SJSA1 (cell line): ENCODE measurements around the gene SRD5A3. TPM values are rescaled to one million over a fixed set of nuclear protein-coding genes. Genes with fewer than 3 reads are reported as not detected.

Experiments used
- DNase-seq, 2 experiments: peaks; one replicate each; pipeline ENCODE4 v3.0.0-alpha.2; 2015 to 2020; ENCODE audit warnings: low spot score in 2 of 2, low read depth in 1 of 2
- H3K27ac ChIP-seq: fragments of 250-450 bp; sonication (Bioruptor Pico); 2 replicates; pipeline ENCODE4 v1.5.1; 2020; ENCODE audit warnings: mild to moderate bottlenecking, moderate library complexity
- H3K27me3 ChIP-seq: fragments of 250-450 bp; sonication (Bioruptor Pico); replicated peaks from 2 replicates; pipeline ENCODE4 v1.5.1; 2020; ENCODE audit warnings: mild to moderate bottlenecking, moderate library complexity
- H3K36me3 ChIP-seq: fragments of 250-450 bp; sonication (Bioruptor Pico); 2 replicates; pipeline ENCODE4 v1.5.1; 2020; ENCODE audit warnings: mild to moderate bottlenecking
- H3K4me1 ChIP-seq: fragments of 250-450 bp; sonication (Bioruptor Pico); replicated peaks from 2 replicates; pipeline ENCODE4 v1.6.1; 2021; ENCODE audit warnings: mild to moderate bottlenecking
- H3K4me3 ChIP-seq: fragments of 250-450 bp; sonication (Bioruptor Pico); 2 replicates; pipeline ENCODE4 v1.5.1; 2020; ENCODE audit warnings: mild to moderate bottlenecking
- H3K9me3 ChIP-seq: fragments of 250-450 bp; sonication (Bioruptor Pico); replicated peaks from 2 replicates; pipeline ENCODE4 v1.5.1; 2020; ENCODE audit warnings: mild to moderate bottlenecking
- total RNA-seq: library from RNA; depleted of rRNA; stranded (reverse); fragments of >200 nt; shearing (Covaris generic); gene quantifications from 2 replicates; pipeline ENCODE4 v1.2.3, GENCODE V29; 2014

Gene SRD5A3
- total RNA-seq, 1 experiment from 2014 or later, result 13.6 TPM

DNA sequence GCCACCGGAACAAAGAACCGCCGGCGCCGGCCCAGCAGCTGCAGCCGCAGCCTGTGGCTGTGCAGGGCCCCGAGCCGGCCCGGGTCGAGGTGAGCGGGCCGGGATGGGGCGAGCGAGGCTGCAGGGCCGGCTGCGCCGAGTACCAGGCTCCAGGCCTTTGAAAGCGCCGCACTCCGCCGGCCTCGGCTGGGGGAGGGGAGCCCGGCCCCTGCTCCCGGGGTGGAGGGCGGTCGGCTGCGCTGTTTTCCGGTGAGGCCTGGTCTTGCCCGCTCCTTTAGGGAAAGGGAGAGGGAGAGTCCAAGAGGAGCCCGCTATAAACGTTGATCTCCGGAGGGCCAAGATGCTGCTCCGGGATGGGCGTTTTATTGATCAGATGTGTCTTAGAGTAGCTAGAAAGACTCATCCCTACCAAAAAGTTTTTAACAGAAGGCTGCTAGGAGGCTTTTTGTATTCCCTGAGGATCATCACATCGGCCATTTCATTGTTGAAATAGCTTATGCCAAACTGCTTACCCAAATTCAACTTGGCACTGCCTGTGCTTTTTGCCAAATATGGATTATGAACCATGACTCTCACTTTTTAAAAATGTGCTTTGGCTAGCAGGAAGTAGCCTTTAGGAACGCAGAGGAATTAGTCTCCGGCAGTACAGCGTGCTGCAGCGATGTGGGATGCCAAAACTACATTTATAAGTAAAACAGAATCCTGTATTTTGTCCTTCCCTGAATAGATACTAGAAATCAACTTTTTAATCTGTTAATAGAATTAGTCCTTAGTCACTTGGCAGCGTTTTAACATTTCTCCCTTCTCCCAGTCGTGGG, 50.5 kb downstream of the SRD5A3 start:
- Histone ChIP-seq H3K4me1 (peaks cover 19% of the 10 kb centered on the region), H3K9me3 (0 out of 2 replicates have a peak, but pooled peaks cover 2% of the 10 kb centered on the region), H3K27me3 (no peaks in the 10 kb centered on the region), H3K4me3 (peak overlapping the region; percentile 95), H3K27ac (peak overlapping the region; percentile 83), H3K36me3 (peaks cover 49% of the 10 kb centered on the region)
- DNase-seq, result peak; percentile 59 to 68

DNA sequence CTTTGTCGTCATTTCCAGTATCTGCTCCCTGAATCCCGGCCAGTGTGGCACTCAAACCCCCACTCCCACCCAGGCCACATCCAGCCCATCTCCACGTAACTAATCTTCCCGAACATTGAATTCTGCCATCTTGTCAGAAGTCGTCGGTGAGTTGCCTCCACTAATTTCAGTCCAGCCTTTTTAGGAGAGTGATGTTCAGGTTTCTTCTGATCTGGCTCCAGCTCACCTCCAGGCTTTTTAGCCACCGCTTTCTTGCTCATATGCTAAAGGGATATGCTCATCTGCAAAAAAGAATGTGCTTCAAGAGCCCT, 51.0 kb downstream of the SRD5A3 start:
- H3K27me3 ChIP-seq, result no peaks in the 10 kb centered on the region
- DNase-seq, result peak in 1 of 2 experiments; percentile 31
- peaks cover 52% of the 10 kb centered on the region for H3K36me3 ChIP-seq

DNA sequence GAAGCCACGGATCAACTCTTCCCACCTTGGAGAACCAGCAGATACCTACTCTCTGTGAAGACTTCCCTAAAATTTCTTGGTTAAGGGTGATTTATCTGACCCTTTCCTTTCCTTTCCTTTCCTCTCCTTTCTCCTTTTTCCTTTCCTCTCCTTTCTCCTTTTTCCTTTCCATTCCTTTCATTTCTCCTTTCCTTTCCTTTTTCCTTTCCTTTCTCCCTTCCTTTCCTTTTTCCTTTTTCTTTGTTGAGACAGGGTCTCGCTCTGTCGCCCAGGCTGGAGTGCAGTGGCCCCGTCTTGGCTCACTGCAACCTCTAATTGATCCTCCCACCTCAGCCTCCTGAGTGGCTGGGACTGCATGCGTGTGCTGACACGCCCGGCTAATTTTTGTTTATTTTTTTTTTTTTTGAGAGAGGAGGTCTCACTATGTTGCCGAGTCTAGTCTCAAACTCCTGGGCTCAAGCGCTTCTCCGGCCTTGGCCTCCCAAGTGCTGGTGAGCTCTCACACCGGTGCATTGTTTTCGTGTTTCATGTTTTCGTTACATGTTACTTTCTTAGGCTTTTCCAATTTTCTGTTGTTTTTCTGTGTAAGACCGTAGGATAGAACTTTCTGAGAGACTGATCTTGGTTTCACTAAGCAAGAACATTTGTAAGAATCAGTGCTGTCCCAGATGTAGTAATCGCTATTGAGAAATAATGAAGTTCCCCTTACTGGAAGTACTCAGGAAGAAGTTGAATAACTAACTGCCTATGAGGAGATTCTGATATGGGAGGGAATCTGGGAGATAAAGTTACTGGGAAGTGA, 51.7 kb downstream of the SRD5A3 start:
- 0 out of 2 replicates have a peak, but pooled peaks cover 2% of the 10 kb centered on the region for H3K9me3 ChIP-seq
- peak in 1 of 2 experiments; percentile 30 for DNase-seq
- peak overlapping the region; percentile 95 for H3K4me3 ChIP-seq
- peaks cover 19% of the 10 kb centered on the region for H3K4me1 ChIP-seq
- peaks cover 52% of the 10 kb centered on the region for H3K36me3 ChIP-seq
- 0 out of 2 replicates have a peak overlapping the region, but pooled peaks have one; percentile 6 for H3K27ac ChIP-seq
- no peaks in the 10 kb centered on the region for H3K27me3 ChIP-seq

More for the DNA sequence above, 51.0 kb downstream of the SRD5A3 start:
- Histone ChIP-seq H3K4me3 (peak overlapping the region; percentile 95), H3K4me1 (peaks cover 19% of the 10 kb centered on the region), H3K9me3 (0 out of 2 replicates have a peak, but pooled peaks cover 2% of the 10 kb centered on the region), H3K27ac (peak overlapping the region; percentile 83)

DNA sequence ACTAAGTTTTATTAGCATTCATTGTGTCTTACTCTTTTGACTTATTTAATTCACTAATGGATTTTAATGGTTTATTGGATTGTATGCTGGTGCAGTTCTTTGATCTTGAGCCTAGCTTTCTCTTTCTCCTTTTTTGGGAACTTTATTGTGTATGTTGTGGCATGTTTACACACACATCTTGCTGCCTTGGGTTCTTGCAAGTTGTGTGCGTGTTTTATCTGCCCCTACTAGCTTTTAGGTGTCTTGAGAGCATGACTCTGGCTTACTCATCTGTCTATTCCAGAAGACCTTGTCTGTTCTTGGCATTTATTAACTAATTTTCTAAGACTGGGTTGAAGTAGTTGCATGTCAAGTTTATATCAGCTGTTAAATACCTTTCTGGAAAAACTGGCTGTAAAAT, 52.4 kb downstream of the SRD5A3 start:
- H3K36me3 ChIP-seq, result peaks cover 52% of the 10 kb centered on the region
- H3K4me3 ChIP-seq, result peak overlapping the region; percentile 95
- peak in 1 of 2 experiments; percentile 33 for DNase-seq
- H3K4me1 ChIP-seq, result peaks cover 19% of the 10 kb centered on the region
- 0 out of 2 replicates have a peak overlapping the region, but pooled peaks have one; percentile 6 for H3K27ac ChIP-seq
- no peaks in the 10 kb centered on the region for H3K27me3 ChIP-seq
- 0 out of 2 replicates have a peak, but pooled peaks cover 2% of the 10 kb centered on the region for H3K9me3 ChIP-seq

DNA sequence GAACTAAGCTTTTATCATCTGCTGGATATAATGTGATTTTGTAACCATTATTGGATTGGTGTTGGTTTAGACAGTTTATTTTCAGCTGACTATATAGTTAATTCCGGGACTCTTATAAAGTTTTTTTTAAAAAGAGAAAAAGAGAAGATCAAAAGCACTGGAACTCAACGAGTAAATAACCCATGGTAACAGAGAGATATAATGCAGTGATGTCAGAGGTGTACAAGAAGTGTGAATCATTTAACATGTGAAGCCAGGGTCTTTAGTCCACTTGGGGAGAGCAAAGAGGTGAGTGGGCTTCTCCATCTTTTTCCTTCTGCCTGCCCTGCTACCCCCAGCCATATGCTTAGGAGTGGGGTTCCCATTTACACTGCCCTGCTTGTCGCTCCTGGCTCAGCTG, 52.9 kb downstream of the SRD5A3 start:
- H3K4me1 ChIP-seq, result peaks cover 19% of the 10 kb centered on the region
- peaks cover 58% of the 10 kb centered on the region for H3K36me3 ChIP-seq
- no peaks in the 10 kb centered on the region for H3K27me3 ChIP-seq
- H3K9me3 ChIP-seq, result 0 out of 2 replicates have a peak, but pooled peaks cover 2% of the 10 kb centered on the region
- no peak overlapping the region for H3K27ac ChIP-seq
- no peak for DNase-seq
- H3K4me3 ChIP-seq, result no peak overlapping the region

DNA sequence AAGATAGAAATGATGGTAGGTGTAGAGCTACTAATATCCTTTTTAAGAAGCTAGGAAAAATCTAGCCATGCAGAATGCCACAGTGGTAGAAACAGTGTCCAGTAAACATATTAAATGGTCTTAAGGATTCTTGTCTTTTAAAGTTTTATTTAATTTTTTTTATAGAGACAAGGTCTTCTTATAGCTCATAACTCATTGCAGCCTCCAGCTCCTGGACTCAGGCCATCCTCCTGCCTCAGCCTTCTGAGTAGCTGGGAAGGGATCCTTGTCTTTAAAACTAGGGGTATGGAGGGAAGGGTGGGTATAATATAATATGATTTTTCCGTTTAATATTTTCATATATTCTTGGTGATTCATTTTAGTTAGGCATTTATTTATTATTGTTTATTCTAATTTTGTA, 53.5 kb downstream of the SRD5A3 start:
- Histone ChIP-seq H3K27ac (no peak overlapping the region), H3K4me3 (no peak overlapping the region), H3K4me1 (peaks cover 19% of the 10 kb centered on the region), H3K9me3 (0 out of 2 replicates have a peak, but pooled peaks cover 2% of the 10 kb centered on the region), H3K27me3 (no peaks in the 10 kb centered on the region), H3K36me3 (peaks cover 64% of the 10 kb centered on the region)
- no peak for DNase-seq

DNA sequence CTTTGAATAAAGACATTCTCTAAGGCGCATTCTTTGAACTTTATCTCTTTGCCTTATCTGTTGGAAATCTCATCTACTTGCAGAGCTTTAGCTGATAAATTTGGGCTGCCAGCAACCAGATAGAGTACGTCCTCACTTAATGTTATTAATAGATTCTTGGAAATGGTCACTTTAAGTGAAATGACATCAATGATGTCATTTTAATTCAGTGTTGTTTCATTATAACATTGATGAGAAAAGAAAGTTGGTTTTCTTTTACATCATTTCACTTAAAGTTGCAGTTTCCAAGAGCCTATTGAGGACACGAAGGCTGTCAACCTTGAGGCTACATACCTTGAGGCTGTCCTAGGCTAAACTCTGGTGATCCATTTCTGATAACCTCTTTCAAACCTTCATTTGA, 59.0 kb downstream of the SRD5A3 start:
- no peak for DNase-seq
- Histone ChIP-seq H3K9me3 (no peaks in the 10 kb centered on the region), H3K36me3 (peaks cover 65% of the 10 kb centered on the region), H3K4me3 (no peak overlapping the region), H3K4me1 (no peaks in the 10 kb centered on the region), H3K27ac (no peak overlapping the region), H3K27me3 (no peaks in the 10 kb centered on the region)

DNA sequence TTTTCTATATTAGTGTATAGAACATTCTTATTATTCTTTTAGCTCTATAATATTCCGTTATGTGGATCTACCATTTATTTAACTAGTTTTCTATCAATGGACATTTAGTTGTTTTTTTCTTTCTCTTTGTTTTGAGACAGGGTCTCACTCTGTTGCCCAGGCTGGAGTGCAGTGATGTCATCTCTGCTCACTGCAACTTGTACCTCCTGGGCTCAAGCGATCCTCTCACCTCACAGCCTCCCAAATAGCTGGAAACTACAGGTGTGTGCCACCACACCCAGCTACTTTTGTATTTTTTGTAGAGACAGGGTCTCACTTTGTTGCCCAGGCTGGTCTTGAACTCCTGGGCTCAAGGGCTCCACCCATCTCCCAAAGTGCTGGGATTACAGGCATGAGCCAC, 60.5 kb downstream of the SRD5A3 start:
- no peaks in the 10 kb centered on the region for H3K27me3 ChIP-seq
- H3K36me3 ChIP-seq, result peaks cover 58% of the 10 kb centered on the region
- H3K27ac ChIP-seq, result no peak overlapping the region
- H3K9me3 ChIP-seq, result no peaks in the 10 kb centered on the region
- no peaks in the 10 kb centered on the region for H3K4me1 ChIP-seq
- DNase-seq, result no peak
- H3K4me3 ChIP-seq, result no peak overlapping the region

DNA sequence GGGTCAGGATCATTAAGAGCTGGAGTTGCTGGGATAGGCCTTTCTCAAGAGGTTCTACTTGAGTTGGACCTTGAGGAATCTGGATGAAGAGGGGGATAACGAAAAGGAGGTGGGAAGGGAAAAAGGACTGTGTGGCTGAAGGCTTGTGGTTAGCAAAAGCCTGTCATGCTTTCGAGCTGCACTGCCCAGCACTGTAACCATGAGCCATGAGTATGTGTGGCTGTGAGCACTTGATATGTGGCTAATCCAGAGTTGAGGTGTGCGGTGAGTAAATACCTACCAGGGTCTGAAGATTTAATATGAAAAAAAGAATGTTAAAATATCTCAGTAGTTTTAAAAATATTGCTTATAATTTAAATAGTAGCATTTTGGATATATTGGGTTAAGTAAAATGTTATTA, 61.1 kb downstream of the SRD5A3 start:
- H3K27me3 ChIP-seq, result no peaks in the 10 kb centered on the region
- H3K36me3 ChIP-seq, result peaks cover 60% of the 10 kb centered on the region
- H3K4me1 ChIP-seq, result no peaks in the 10 kb centered on the region
- no peak overlapping the region for H3K4me3 ChIP-seq
- H3K9me3 ChIP-seq, result no peaks in the 10 kb centered on the region
- no peak overlapping the region for H3K27ac ChIP-seq
- no peak for DNase-seq

DNA sequence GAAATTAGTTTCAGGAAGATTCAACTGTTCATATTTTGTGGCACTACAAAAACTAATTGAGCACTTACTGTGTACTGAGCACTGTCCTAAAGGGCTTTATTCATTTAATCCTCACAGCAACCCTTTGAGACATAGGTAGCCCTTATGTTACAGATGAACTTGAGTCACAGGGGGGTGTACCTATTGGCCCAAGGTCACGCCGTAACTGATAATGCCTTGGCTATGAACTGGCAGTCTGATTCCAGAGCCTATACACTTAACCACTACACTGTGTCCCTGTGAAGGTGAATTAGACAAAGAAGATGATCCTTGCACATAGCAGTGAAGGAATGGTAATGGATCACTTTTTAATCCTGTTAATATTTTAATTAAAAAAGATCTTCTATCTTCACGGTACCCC, 61.7 kb downstream of the SRD5A3 start:
- no peak for DNase-seq
- Histone ChIP-seq H3K9me3 (no peaks in the 10 kb centered on the region), H3K36me3 (peaks cover 60% of the 10 kb centered on the region), H3K4me3 (no peak overlapping the region), H3K27me3 (no peaks in the 10 kb centered on the region), H3K4me1 (no peaks in the 10 kb centered on the region), H3K27ac (no peak overlapping the region)

DNA sequence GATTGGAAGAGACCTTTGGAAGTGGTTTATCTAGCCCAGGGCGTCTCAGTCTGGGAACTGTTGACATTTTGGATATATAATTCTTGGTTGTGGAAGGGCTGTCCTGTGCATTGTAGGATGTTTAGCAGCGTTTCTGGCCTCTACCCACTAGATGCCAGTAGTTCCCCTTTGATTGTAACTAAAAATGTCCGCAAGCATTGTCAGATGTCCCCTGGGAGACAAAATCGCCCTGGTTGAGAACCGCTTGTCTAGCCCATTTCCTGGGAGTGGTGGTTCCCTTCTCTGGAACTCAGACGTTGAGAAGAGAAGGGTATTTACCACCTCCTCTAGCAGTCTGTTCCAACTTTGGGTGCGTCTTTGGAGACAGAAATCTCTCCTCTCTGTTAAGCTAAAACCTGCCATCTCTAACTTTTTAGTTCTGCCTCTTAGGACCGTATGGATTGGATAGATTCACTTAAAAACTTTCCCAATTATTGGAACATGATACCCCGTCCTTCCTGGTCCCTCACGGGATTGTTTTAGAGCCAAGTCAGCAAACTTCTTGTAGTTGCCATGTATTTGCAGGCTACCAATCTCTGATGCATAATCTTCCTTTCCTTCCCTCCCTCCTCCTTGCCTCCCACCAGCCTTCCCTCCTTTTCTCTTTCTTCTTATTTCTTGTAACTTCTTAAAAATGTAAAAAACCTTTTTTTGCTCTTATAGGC, 63.6 kb downstream of the SRD5A3 start:
- Histone ChIP-seq H3K27ac (0 out of 2 replicates have a peak overlapping the region, but pooled peaks have one; percentile 15), H3K36me3 (peaks cover 51% of the 10 kb centered on the region), H3K4me1 (no peaks in the 10 kb centered on the region), H3K27me3 (no peaks in the 10 kb centered on the region), H3K9me3 (no peaks in the 10 kb centered on the region), H3K4me3 (no peak overlapping the region)
- no peak for DNase-seq

DNA sequence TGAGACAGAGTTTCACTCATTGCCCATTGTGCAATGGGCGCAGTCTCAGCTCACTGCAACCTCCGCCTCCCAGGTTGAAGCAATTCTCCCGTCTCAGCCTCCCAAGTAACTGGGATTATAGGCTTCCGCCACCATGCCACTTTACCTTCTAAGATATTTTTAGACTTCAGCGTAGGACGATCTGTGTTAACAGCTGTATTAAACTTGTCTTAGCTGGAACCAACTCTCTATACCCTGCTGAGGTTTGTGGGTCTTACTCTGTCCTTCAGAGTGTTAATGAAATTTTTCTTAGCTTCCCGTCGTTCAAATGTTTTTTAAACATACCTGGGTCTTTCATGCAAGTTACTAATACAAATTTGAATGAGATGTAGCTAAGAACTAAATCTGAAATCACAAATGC, 64.4 kb downstream of the SRD5A3 start:
- H3K9me3 ChIP-seq, result no peaks in the 10 kb centered on the region
- no peak overlapping the region for H3K27ac ChIP-seq
- no peak overlapping the region for H3K4me3 ChIP-seq
- no peaks in the 10 kb centered on the region for H3K4me1 ChIP-seq
- peaks cover 51% of the 10 kb centered on the region for H3K36me3 ChIP-seq
- H3K27me3 ChIP-seq, result no peaks in the 10 kb centered on the region
- DNase-seq, result no peak

DNA sequence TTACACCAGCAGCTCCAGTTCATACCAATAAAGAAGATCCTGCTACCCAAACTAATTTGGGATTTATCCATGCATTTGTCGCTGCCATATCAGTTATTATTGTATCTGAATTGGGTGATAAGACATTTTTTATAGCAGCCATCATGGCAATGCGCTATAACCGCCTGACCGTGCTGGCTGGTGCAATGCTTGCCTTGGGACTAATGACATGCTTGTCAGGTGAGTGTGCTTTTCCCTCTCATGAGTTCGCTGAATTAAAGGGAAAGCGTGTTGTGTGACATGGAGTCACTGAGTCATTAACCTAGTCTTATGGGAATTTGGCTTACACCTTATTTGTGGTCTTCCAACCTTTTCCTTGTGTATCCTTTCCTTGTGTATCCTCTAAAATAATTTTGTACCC, 65.6 kb downstream of the SRD5A3 start:
- Histone ChIP-seq H3K36me3 (peaks cover 50% of the 10 kb centered on the region), H3K27ac (no peak overlapping the region), H3K4me3 (no peak overlapping the region), H3K27me3 (no peaks in the 10 kb centered on the region), H3K9me3 (no peaks in the 10 kb centered on the region), H3K4me1 (no peaks in the 10 kb centered on the region)
- no peak for DNase-seq
